Activated CD8-positive, alpha-beta memory T cell treated with anti-CD3 and anti-CD28 coated beads, Interleukin-2, amount 50 U/mL, for 24 hours (primary cell): Measurements from ENCODE around the gene GNPTG.

Source experiments
- DNase-seq: peaks from one replicate; pipeline ENCODE4 v3.0.0-alpha.2; 2020; ENCODE audit errors: extremely low read depth

The GNPTG gene

GRCh38 chr16:1347286-1347855, 4.4 kb upstream of the GNPTG start:
- no peak for DNase-seq

DNA sequence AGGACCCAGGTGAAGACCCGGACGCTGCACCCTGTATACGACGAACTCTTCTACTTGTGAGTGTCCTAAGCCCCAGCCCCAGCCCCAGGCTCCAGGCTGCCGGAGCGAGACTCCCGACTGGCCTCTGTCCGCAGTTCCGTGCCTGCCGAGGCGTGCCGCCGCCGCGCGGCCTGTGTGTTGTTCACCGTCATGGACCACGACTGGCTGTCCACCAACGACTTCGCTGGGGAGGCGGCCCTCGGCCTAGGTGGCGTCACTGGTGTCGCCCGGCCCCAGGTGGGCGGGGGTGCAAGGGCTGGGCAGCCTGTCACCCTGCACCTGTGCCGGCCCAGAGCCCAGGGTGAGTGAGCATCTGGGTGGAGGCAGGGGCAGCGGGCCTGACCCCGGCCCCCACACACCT, 3.8 kb upstream of the GNPTG start:
- no peak for DNase-seq

- DNase-seq = no peak
These were observed 3.3 kb upstream of the GNPTG start for GRCh38 chr16:1348441-1348840.

DNA sequence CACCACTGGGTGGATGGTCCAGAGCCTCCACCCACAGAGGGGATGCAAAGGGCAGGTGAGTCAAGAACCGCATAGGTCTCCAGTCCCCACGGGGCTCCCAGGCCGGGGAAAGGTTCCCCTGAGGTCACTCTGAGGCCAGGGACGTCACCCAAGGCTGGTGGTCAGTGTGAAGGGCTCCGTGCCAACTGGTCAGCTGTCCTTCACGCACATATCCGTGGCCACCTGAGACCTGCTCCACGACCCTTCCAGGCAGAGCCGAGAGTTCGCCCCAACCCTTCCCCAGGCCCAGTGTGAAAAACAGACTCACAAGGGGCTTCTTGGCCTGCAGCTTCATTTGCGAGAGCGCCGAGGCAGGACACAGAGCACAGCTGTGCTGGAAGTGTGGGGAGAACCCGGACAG, 2.8 kb upstream of the GNPTG start:
- DNase-seq = no peak

DNA sequence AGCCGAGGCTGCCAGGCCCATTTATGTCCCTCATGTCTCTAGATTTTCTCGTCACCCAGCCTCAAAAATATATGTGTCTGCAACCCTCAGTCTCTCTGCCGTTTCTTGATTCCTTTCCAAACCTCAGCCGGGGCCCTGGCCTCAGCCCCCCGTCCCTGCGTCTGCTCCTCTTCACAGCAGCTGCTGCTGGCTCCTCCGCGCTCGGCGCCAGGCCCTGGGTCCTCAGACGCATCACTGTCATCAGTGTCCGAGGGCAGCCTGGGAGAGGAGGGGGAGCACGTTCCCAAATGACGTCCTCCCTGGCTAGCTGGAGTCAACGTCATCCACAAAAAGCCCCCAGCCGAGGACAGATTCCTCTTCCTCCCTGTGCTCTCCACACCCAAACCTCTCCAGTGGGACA, 2.4 kb upstream of the GNPTG start:
- DNase-seq = no peak

- DNase-seq = no peak
These were observed 1.8 kb upstream of the GNPTG start for GRCh38 chr16:1349951-1350350.

- DNase-seq = no peak
These were observed 1.0 kb upstream of the GNPTG start for GRCh38 chr16:1350691-1351090.

- no peak for DNase-seq
These were observed 533 bp upstream of the GNPTG start for GRCh38 chr16:1351215-1351581.

- no peak for DNase-seq
These were observed 3.2 kb downstream of the GNPTG start for GRCh38 chr16:1354815-1355540.

GRCh38 chr16:1355591-1355990, 3.9 kb downstream of the GNPTG start:
- no peak for DNase-seq

- no peak for DNase-seq
These were observed 4.5 kb downstream of the GNPTG start for GRCh38 chr16:1356061-1356900.

DNA sequence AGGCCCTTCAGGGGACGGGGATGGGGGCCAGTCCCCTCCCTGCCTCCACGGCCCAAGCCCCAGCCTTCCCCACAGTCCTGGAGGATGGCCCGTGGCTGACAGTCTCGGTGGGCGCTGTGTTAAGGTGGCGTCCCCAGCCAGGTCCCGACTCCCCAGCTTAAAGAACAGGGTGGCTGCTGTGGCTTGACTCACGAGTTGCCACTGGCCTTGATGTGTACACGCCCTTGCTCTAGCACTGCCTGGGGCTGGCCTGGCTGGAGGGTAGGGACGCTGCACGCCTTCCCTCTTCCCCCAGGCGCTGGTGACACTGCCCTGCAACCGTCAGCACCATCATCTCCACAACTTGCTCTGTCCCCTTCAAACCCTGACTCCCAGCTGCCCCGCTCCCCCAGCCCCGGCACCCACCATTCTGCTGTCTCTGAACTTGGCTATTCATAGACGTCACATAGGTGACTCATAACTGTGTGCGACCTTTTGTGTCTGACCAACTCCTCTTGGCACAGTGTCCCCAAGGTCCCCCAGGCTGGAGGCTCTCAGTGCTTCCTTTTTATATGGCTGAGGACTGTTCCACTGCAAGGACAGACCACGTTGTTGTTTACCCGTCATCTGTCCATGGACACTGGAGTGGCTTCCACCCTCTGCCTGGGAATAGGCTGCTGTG, 6.3 kb downstream of the GNPTG start:
- DNase-seq = no peak

GRCh38 chr16:1361685-1362360, 10.1 kb downstream of the GNPTG start:
- DNase-seq = no peak

DNA sequence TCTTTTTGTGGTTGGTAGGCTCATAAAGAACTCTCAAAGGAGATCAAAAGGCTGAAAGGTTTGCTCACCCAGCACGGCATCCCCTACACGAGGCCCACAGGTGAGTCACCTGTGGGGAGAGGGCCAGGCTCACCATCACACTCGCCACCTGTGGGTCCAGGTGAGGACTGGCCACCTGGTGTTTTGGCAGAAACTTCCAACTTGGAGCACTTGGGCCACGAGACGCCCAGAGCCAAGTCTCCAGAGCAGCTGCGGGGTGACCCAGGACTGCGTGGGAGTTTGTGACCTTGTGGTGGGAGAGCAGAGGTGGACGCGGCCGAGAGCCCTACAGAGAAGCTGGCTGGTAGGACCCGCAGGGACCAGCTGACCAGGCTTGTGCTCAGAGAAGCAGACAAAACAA, 11.1 kb downstream of the GNPTG start:
- no peak for DNase-seq

DNA sequence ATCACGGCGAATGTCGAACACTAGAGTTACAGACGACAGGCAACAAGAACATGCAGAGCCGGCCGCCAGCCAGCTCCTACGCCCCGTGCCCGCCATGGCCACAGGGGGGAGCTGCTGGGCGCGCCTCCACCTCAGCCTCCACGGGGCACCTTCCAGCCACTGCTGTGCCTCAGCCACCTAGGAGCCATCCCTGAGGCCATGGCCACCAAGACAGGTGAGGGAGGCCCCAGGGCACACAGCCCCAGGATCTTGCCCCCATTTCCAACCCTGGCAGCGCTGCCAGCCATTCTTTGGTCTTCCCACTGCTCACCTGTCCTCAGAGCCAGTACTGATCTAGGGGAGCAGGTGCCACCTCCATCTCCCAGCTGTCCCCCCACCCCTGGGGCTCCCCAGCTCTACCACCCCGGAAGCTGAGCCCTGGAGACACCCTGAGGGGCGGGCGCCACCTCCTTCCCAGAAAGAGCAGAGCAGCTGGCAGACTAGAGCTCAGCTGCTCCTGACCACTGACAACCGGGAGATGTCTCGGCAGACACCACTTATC, 11.8 kb downstream of the GNPTG start:
- DNase-seq = no peak

- no peak for DNase-seq
These were observed 12.8 kb downstream of the GNPTG start for GRCh38 chr16:1364510-1364909.

GRCh38 chr16:1366060-1366711, 14.5 kb downstream of the GNPTG start:
- no peak for DNase-seq

GRCh38 chr16:1366712-1367299, 15.1 kb downstream of the GNPTG start:
- no peak for DNase-seq

- DNase-seq = no peak
These were observed 15.9 kb downstream of the GNPTG start for GRCh38 chr16:1367486-1368174.
